Heart left ventricle (tissue), 13 donors: ENCODE data around the gene NLRP14.

ENCODE experiments used
- CTCF ChIP-seq, 12 donors: fragments of 200-600 bp; sonication (generic) in 4 of 12; IDR thresholded peaks; one replicate each; pipeline versions ENCODE4 v1.5.0 to v1.8.0; 2018 to 2022; ENCODE audit warnings: antibody characterized with exemption in 12 of 12, mild to moderate bottlenecking in 5 of 12
- POLR2A ChIP-seq, 2 donors: fragments of 450-650 bp; IDR thresholded peaks; one replicate each; pipeline ENCODE4 v1.6.1; 2017; ENCODE audit warnings: antibody characterized with exemption in 2 of 2, mild to moderate bottlenecking in 2 of 2, moderate library complexity in 2 of 2
- donor health status: ischemic (EF 13 %, LVEDD 7.1; RV severe dilation, severe dysfunction).
- donor health status: DM: no; HTN: yes; CAD: no.
- donor health status: DM: no; HTN: no; CAD: no.
- donor health status: ischemic (EF 25% LVEDD 6.9; RV normal size, moderate dysfunction).
- donor health status: ischemic (EF 25% LVEDD 5.7; RV mildly dilated, moderate dysfunction).
- donor health status: ischemic (EF 35%, LVEDD 5.7; RV mildly dilated, moderate dysfunction).
- donor health status: nonischemic (EF 11% LVEDD 7.7; RV severe dilation, severe dysfunction).
- donor health status: DM: yes; HTN: yes; CAD: no.
- donor health status: PGD.
- donor health status: ischemic (EF 29% LVEDD 5.4; RV normal size, mild dysfunction).
- donor health status: nonischemic (EF 23%, LVEDD 6.1; RV moderate dilation, normal function).

GRCh38 chr11:7050191-7050590 is 29.9 kb downstream of the NLRP14 start:
- no peak for TF ChIP-seq POLR2A (IDR thresholded peaks at IDR 0.05)
- no peak for TF ChIP-seq CTCF (IDR thresholded peaks at IDR 0.05)
